DOHH2 (cell line): ENCODE measurements around the gene SLC35A3.

Experiments used
- H3F3A ChIP-seq: fragments of 200-600 bp; sonication (generic), shearing (Covaris generic); 2 replicates; pipeline ENCODE4 v1.6.0; 2016; ENCODE audit warnings: antibody characterized with exemption, mild to moderate bottlenecking; ENCODE audit not compliant: control insufficient read depth, insufficient read depth
- H3K27ac ChIP-seq: fragments of 200-600 bp; sonication (generic); 2 replicates; pipeline ENCODE4 v1.5.1; 2014; ENCODE audit warnings: low read depth, mild to moderate bottlenecking, low read length, moderate library complexity
- H3K27me3 ChIP-seq: fragments of 200-600 bp; sonication (generic); 2 replicates; pipeline ENCODE4 v1.6.1; 2014; ENCODE audit warnings: mild to moderate bottlenecking, low read length, mixed read lengths; ENCODE audit not compliant: control insufficient read depth
- H3K36me3 ChIP-seq: fragments of 200-600 bp; sonication (generic); 2 replicates; pipeline ENCODE4 v1.6.1; 2014; ENCODE audit warnings: mild to moderate bottlenecking, low read length, moderate library complexity, mixed read lengths; ENCODE audit not compliant: control insufficient read depth
- H3K4me1 ChIP-seq: fragments of 200-600 bp; sonication (generic); 2 replicates; pipeline ENCODE4 v1.6.1; 2014; ENCODE audit warnings: mild to moderate bottlenecking, low read length, mixed read lengths; ENCODE audit not compliant: control insufficient read depth
- H3K4me2 ChIP-seq: fragments of 200-600 bp; sonication (generic); 2 replicates; pipeline ENCODE4 v1.6.0; 2014; ENCODE audit warnings: mild to moderate bottlenecking, low read length, moderate library complexity
- H3K4me3 ChIP-seq: fragments of 200-600 bp; sonication (generic); 2 replicates; pipeline ENCODE4 v1.5.1; 2014; ENCODE audit warnings: mild to moderate bottlenecking, low read length, mixed read lengths
- H3K79me2 ChIP-seq: fragments of 200-600 bp; sonication (generic); 2 replicates; pipeline ENCODE4 v1.6.1; 2014; ENCODE audit warnings: mild to moderate bottlenecking, low read length, mixed read lengths; ENCODE audit not compliant: control insufficient read depth
- H3K9me2 ChIP-seq: fragments of 200-600 bp; sonication (generic); replicated peaks from 2 replicates; pipeline ENCODE4 v1.6.1; 2014; ENCODE audit warnings: mild to moderate bottlenecking, low read length, mixed read lengths; ENCODE audit not compliant: control insufficient read depth
- H3K9me3 ChIP-seq: fragments of 200-600 bp; sonication (generic); 2 replicates; pipeline ENCODE4 v1.6.1; 2014; ENCODE audit warnings: antibody characterized with exemption, low read length, mixed read lengths; ENCODE audit not compliant: control insufficient read depth, insufficient read depth
- H4K20me1 ChIP-seq: fragments of 200-600 bp; sonication (generic); 2 replicates; pipeline ENCODE4 v1.6.0; 2014; ENCODE audit warnings: low read depth, mild to moderate bottlenecking, antibody characterized with exemption, low read length, moderate library complexity; ENCODE audit not compliant: control insufficient read depth, insufficient read depth
- EZH2phosphoT487 ChIP-seq: fragments of 200-600 bp; sonication (generic); IDR thresholded peaks from 2 replicates; pipeline ENCODE4 v1.6.1; 2017; ENCODE audit warnings: borderline replicate concordance, mild to moderate bottlenecking, antibody characterized with exemption, low read length, moderate library complexity, mixed read lengths
- TF ChIP-seq, protein P1 (sequence below): fragments of 200-600 bp; sonication (generic); IDR thresholded peaks from one replicate; pipeline ENCODE4 v1.5.1; 2014; ENCODE audit warnings: antibody characterized with exemption, mild to moderate bottlenecking, low read depth, low read length; ENCODE audit not compliant: poor library complexity, severe bottlenecking

The SLC35A3 gene

GRCh38 chr1:100074604-100075395, 105.0 kb downstream of the SLC35A3 start:
- H3K79me2 ChIP-seq = no peaks in the 10 kb centered on the region
- H3K9me3 ChIP-seq = no peaks in the 10 kb centered on the region
- peaks cover 80% of the 10 kb centered on the region for H3K36me3 ChIP-seq
- H3K9me2 ChIP-seq = no peaks in the 10 kb centered on the region
- no peak overlapping the region for H3K4me3 ChIP-seq
- no peak overlapping the region for H3K4me2 ChIP-seq
- H3F3A ChIP-seq = no peaks in the 10 kb centered on the region
- H4K20me1 ChIP-seq = peaks cover 3% of the 10 kb centered on the region; the same call in 1 of the 2 replicates
- H3K4me1 ChIP-seq = no peaks in the 10 kb centered on the region
- no peak for TF ChIP-seq EZH2phosphoT487
- TF ChIP-seq, protein P1, sequence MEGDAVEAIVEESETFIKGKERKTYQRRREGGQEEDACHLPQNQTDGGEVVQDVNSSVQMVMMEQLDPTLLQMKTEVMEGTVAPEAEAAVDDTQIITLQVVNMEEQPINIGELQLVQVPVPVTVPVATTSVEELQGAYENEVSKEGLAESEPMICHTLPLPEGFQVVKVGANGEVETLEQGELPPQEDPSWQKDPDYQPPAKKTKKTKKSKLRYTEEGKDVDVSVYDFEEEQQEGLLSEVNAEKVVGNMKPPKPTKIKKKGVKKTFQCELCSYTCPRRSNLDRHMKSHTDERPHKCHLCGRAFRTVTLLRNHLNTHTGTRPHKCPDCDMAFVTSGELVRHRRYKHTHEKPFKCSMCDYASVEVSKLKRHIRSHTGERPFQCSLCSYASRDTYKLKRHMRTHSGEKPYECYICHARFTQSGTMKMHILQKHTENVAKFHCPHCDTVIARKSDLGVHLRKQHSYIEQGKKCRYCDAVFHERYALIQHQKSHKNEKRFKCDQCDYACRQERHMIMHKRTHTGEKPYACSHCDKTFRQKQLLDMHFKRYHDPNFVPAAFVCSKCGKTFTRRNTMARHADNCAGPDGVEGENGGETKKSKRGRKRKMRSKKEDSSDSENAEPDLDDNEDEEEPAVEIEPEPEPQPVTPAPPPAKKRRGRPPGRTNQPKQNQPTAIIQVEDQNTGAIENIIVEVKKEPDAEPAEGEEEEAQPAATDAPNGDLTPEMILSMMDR = no peak
- no peak overlapping the region for H3K27ac ChIP-seq
- H3K27me3 ChIP-seq = no peaks in the 10 kb centered on the region

DNA sequence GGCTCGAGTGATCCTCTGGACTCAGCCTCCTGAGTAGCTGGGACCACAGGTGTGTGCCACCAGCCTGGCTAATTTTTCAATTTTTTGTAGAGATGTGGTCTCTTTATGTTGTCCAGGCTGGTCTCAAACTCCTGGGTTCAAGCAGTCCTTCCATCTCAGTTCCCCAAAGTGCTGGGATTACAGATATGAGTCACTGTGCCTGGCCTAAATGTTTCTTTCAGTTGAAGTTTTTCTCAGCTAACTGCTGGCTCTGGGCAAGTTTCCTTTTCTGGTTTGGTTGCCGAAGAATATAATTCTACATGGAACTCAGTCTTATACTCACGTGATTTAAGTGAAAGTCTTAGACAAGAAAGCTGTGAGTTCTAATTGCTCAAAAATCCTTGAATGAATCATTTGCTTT, 106.0 kb downstream of the SLC35A3 start:
- H4K20me1 ChIP-seq = no peaks in the 10 kb centered on the region; the same call in 1 of the 2 replicates
- H3K4me3 ChIP-seq = no peak overlapping the region
- H3K27ac ChIP-seq = no peak overlapping the region
- H3K9me2 ChIP-seq = no peaks in the 10 kb centered on the region
- no peaks in the 10 kb centered on the region for H3K27me3 ChIP-seq
- no peaks in the 10 kb centered on the region for H3K9me3 ChIP-seq
- no peaks in the 10 kb centered on the region for H3K79me2 ChIP-seq
- H3F3A ChIP-seq = no peaks in the 10 kb centered on the region
- TF ChIP-seq, protein P1 = no peak
- no peak for TF ChIP-seq EZH2phosphoT487
- H3K4me1 ChIP-seq = no peaks in the 10 kb centered on the region
- H3K36me3 ChIP-seq = peaks cover 77% of the 10 kb centered on the region
- no peak overlapping the region for H3K4me2 ChIP-seq

DNA sequence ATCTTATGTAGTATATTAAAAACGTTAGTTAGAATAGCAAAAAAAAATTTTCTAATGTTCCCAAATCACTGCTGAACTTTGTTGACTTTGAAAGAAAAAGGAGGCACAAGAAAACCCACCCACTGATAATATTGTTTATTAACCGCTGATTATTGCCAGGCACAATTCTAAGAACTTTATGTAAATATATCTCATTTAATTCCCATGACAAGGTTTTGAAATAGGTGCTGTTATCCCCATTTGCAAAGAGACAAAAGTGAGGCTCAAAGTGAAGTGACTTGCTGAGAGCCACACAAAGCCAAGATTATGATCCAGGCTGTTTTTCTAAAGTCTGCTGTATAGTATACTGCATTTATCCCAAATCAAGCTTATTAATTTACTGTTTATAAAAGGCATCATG, 106.5 kb downstream of the SLC35A3 start:
- H3K36me3 ChIP-seq = peaks cover 79% of the 10 kb centered on the region

More for the DNA sequence above, 106.5 kb downstream of the SLC35A3 start:
- Histone ChIP-seq H3K4me3 (no peak overlapping the region), H3K27ac (no peak overlapping the region), H3K4me1 (no peaks in the 10 kb centered on the region), H3K9me2 (no peaks in the 10 kb centered on the region), H3F3A (no peaks in the 10 kb centered on the region), H3K4me2 (no peak overlapping the region), H3K79me2 (no peaks in the 10 kb centered on the region), H3K9me3 (no peaks in the 10 kb centered on the region), H3K27me3 (no peaks in the 10 kb centered on the region), H4K20me1 (no peaks in the 10 kb centered on the region; the same call in 1 of the 2 replicates)
- TF ChIP-seq, protein P1 = no peak
- TF ChIP-seq EZH2phosphoT487 = no peak
